Measurements from ENCODE around the gene GNAQ. TPM values are rescaled to one million over a fixed set of nuclear protein-coding genes. Genes with fewer than 3 reads are reported as not detected.

GNAQ gene
- total RNA-seq, 2 donors from 2014 or later = 15.8 to 22.1 TPM

DNA sequence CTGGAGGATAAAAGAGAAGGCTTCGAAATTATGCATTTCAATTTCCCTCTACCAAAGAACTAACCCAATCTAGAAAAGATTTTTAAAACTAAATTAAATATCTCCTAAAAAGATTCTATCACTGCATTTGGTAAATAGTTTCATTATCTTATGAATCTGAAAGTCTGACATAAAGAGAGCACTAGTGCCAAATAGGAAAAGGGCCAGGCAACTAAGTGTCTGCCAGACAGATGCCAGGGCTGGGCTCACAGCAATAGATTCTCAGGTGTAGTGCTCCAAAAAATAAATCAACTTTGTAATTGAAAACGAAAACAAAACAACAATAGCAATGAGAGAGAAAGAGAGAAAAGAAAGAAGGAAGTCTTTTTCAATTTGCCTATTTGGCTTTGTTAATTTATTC is 225.8 kb downstream of the GNAQ start:
- ATAC-seq (no peak), DNase-seq (no peak)
- 66 to 77% methylated on average over 2 of the region's 2 CpGs for WGBS, 2 donors
- Histone ChIP-seq H3K27me3 (no peaks in the 10 kb centered on the region), H3K9me3 (no peaks in the 10 kb centered on the region), H3K4me1 (peaks cover 7% of the 10 kb centered on the region), H3K4me3 (no peak overlapping the region), H3K27ac (no peak overlapping the region), H3K36me3 (replicated peaks in 1 of 2; ENCODE audit: insufficient read depth in 1 of 2, low read depth in 2 of 2) (no peaks in the 10 kb centered on the region)
- intact Hi-C loops (cut with DNase I) = no loop called here
- TF ChIP-seq POLR2A (IDR thresholded peaks at IDR 0.05) = no peak
- TF ChIP-seq, protein P1, sequence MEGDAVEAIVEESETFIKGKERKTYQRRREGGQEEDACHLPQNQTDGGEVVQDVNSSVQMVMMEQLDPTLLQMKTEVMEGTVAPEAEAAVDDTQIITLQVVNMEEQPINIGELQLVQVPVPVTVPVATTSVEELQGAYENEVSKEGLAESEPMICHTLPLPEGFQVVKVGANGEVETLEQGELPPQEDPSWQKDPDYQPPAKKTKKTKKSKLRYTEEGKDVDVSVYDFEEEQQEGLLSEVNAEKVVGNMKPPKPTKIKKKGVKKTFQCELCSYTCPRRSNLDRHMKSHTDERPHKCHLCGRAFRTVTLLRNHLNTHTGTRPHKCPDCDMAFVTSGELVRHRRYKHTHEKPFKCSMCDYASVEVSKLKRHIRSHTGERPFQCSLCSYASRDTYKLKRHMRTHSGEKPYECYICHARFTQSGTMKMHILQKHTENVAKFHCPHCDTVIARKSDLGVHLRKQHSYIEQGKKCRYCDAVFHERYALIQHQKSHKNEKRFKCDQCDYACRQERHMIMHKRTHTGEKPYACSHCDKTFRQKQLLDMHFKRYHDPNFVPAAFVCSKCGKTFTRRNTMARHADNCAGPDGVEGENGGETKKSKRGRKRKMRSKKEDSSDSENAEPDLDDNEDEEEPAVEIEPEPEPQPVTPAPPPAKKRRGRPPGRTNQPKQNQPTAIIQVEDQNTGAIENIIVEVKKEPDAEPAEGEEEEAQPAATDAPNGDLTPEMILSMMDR (IDR thresholded peaks at IDR 0.05) = no peak

DNA sequence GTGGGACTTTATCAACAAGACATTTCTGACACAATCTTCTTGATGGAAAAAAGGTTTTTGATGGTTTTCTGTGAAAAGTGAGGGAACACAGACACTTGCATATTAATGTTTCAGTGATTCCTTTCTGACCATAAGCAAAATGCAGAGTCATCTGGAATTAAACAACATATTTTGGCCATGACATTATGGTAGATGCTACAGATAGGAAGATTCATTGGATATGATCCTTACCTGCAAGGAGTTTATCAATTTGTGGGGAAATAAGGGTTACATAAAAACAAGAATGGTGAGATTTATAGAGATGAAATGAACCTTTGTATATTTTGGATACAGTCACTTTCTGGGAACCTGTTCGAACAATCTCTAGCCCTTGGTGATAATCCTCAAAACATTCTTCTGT is 228.2 kb downstream of the GNAQ start:
- intact Hi-C loops (cut with DNase I) = no loop called here
- no peaks in the 10 kb centered on the region for H3K27me3 ChIP-seq
- H3K9me3 ChIP-seq = no peaks in the 10 kb centered on the region
- H3K4me3 ChIP-seq = no peak overlapping the region
- H3K27ac ChIP-seq = no peak overlapping the region
- DNase-seq (no peak), ATAC-seq (no peak)
- TF ChIP-seq, protein P1 (IDR thresholded peaks at IDR 0.05) = no peak
- TF ChIP-seq POLR2A (IDR thresholded peaks at IDR 0.05) = no peak
- WGBS, 2 donors = 78 to 86% methylated on average over 1 of the region's 1 CpG
- H3K36me3 ChIP-seq (replicated peaks in 1 of 2; ENCODE audit: insufficient read depth in 1 of 2, low read depth in 2 of 2) = no peaks in the 10 kb centered on the region
- peaks cover 6% of the 10 kb centered on the region for H3K4me1 ChIP-seq

DNA sequence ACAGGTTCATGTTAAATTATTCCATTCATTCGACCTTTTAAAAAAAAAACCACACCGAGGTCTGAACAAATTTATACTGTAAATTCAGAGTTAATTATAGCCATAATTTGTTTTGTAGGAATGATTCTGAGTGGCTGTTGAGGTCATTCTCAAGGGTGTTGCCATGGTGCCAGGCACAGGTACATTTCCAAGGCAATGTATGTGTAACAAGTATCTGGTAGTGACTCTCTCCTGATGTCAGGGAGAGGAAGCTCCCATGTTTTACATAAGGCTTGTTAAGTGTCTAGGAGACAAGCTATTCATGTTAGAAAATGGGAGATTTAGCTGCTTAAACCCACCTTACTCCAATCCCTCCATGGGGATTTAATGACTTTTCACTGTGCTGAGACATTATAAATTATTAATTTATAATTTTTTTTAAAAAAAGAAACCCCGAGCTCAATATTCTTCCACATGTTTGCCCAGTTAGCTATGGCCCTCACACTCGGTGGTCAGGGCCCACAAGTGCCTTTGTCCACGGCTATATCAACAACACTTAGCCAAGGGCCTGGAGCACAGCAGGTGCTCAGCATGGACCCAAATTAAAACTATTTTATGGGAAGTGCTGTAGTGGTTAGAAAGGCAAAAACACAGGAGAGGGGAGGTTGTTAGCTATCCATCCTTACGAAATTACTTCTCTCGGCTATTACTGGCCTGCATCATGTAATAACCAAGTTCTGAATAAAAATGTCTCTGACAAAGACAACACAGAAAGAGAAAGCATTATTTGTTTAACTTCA is 228.9 kb downstream of the GNAQ start:
- ATAC-seq = no peak
- 73 to 81% methylated on average over 7 of the region's 7 CpGs for WGBS, 2 donors

DNA sequence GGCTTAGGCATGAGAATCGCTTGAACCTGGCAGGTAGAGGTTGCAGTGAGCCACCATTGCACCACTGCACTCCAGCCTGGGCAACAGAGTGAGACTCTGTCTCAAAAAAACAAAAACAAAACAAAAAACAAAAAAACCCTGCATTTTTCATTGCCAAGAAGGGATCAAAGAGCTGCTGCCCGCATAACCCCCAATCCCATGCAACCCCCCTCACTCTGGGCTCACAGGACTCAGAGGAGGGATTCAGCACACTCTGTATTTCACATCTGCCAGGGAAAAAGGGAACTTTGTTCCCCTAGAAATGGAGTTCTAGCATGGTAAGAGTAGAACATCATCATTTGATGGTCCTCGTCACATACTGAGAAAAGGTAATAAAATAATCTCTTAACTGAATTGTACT is 229.5 kb downstream of the GNAQ start:
- TF ChIP-seq POLR2A (IDR thresholded peaks at IDR 0.05) = no peak
- TF ChIP-seq, protein P1 (IDR thresholded peaks at IDR 0.05) = no peak
- no peaks in the 10 kb centered on the region for H3K9me3 ChIP-seq
- ATAC-seq = no peak
- no peak for DNase-seq
- intact Hi-C loops (cut with DNase I) = no loop called here
- no peak overlapping the region for H3K27ac ChIP-seq
- 96 to 98% methylated on average over 3 of the region's 3 CpGs for WGBS, 2 donors
- no peaks in the 10 kb centered on the region for H3K36me3 ChIP-seq (replicated peaks in 1 of 2; ENCODE audit: insufficient read depth in 1 of 2, low read depth in 2 of 2)
- no peaks in the 10 kb centered on the region for H3K4me1 ChIP-seq
- H3K27me3 ChIP-seq = no peaks in the 10 kb centered on the region
- H3K4me3 ChIP-seq = no peak overlapping the region

More for the DNA sequence above, 228.9 kb downstream of the GNAQ start:
- no peak for TF ChIP-seq POLR2A (IDR thresholded peaks at IDR 0.05)
- TF ChIP-seq, protein P1 (IDR thresholded peaks at IDR 0.05) = no peak
- H3K4me3 ChIP-seq = no peak overlapping the region
- H3K36me3 ChIP-seq (replicated peaks in 1 of 2; ENCODE audit: insufficient read depth in 1 of 2, low read depth in 2 of 2) = no peaks in the 10 kb centered on the region
- no peaks in the 10 kb centered on the region for H3K4me1 ChIP-seq
- H3K27ac ChIP-seq = no peak overlapping the region
- intact Hi-C loops (cut with DNase I) = no loop called here
- H3K9me3 ChIP-seq = no peaks in the 10 kb centered on the region
- no peaks in the 10 kb centered on the region for H3K27me3 ChIP-seq
- DNase-seq = peak in 2 of 4 donors; percentile 7 to 20

Data from body of pancreas (tissue), 4 donors.